Osteoblast (primary cell): ENCODE data around the gene TCIRG1. TPM values are rescaled to one million over a fixed set of nuclear protein-coding genes. Genes with fewer than 3 reads are reported as not detected.

ENCODE experiments used
- DNase-seq: peaks from one replicate; pipeline ENCODE4 v3.0.0; 2011; ENCODE audit warnings: low spot score, mixed read lengths; ENCODE audit not compliant: insufficient read length; ENCODE audit errors: missing footprints
- H2AFZ ChIP-seq: 2 replicates; pipeline ENCODE4 v1.6.0; 2011; ENCODE audit warnings: mild to moderate bottlenecking, low read length
- H3K27ac ChIP-seq: 2 replicates; pipeline ENCODE4 v1.5.1; 2011; ENCODE audit warnings: mild to moderate bottlenecking, low read depth, low read length, moderate library complexity
- H3K27me3 ChIP-seq: 2 replicates; pipeline ENCODE4 v1.6.0; 2012; ENCODE audit warnings: mild to moderate bottlenecking, control low read depth, inconsistent platforms, low read length, moderate library complexity; ENCODE audit not compliant: insufficient read depth
- H3K36me3 ChIP-seq: 2 replicates; pipeline ENCODE4 v1.5.1; 2011; ENCODE audit warnings: mild to moderate bottlenecking, low read length, control low read depth, moderate library complexity; ENCODE audit not compliant: insufficient read depth
- H3K4me1 ChIP-seq: 2 replicates; pipeline ENCODE4 v1.5.1; 2011; ENCODE audit warnings: mild to moderate bottlenecking, low read length, control low read depth, moderate library complexity; ENCODE audit not compliant: insufficient read depth
- H3K4me2 ChIP-seq: 2 replicates; pipeline ENCODE4 v1.6.0; 2011; ENCODE audit warnings: mild to moderate bottlenecking, low read length; ENCODE audit not compliant: insufficient read depth
- H3K4me3 ChIP-seq: fragments of 200-600 bp; sonication (generic); 3 replicates; pipeline ENCODE4 v1.5.1; 2012; ENCODE audit warnings: mild to moderate bottlenecking, low read length, inconsistent platforms; ENCODE audit not compliant: insufficient read depth
- H3K79me2 ChIP-seq: 2 replicates; pipeline ENCODE4 v1.6.0; 2012; ENCODE audit warnings: mild to moderate bottlenecking, low read length, control low read depth, inconsistent platforms; ENCODE audit not compliant: insufficient read depth
- H3K9me3 ChIP-seq: 2 replicates; pipeline ENCODE4 v1.5.1; 2011; ENCODE audit warnings: low read depth, low read length, control low read depth
- H4K20me1 ChIP-seq: 2 replicates; pipeline ENCODE4 v1.6.0; 2012; ENCODE audit warnings: mild to moderate bottlenecking, low read length, control low read depth; ENCODE audit not compliant: insufficient read depth
- CTCF ChIP-seq: IDR thresholded peaks from 2 replicates; pipeline ENCODE4 v1.5.1; 2011; ENCODE audit warnings: mild to moderate bottlenecking, low read depth, low read length, moderate library complexity; ENCODE audit errors: extremely low read depth
- total RNA-seq: library from RNA; depleted of rRNA; stranded (reverse); fragments of >200 nt; gene quantifications from 2 replicates; pipeline ENCODE4 v1.2.3, GENCODE V29; 2012

The TCIRG1 gene
- total RNA-seq, 1 donor = 85.4 TPM

DNA sequence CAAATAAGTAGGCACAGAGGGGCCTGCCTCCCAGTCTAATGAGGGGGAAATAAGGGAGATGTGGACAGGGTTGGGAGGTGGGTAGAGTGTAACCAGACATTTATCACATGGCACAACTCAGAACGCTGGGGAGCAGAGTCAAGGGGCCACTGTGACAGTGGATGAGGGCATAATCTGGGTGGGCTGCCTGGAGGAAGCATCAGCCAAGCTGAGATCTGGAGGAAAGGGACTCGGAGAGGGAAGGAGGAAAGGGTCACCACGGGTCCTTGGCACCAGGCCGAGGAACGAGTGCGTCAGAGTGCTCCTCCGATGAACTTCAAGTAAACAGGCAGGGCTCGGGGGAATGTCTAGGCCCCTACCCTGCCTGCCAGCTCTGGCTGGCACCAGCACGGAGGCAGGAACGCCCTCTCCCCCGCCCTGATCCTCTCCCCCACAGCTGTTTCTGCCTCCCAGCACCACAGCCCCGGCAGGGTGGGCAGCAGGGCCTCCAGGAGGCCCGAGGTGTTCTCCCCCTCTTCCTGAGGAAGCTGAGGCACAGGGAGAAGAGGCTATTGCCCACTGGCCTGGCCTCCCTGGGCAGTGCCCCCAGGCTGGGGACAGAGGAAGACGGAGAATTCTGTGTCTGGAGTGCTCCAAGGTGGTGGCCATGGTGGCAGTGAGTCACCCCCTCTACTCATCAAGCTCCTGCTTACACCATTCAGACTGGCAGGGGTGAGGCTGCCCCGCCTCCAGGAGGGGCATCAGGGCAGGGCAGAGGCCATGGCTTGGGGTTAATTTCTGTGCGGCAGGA is 24.5 kb upstream of the TCIRG1 start:
- Histone ChIP-seq H3K79me2 (peaks cover 32% of the 10 kb centered on the region), H3K4me2 (peak overlapping the region; percentile 18), H3K4me3 (peak overlapping the region; percentile 18), H3K27ac (peak overlapping the region; percentile 82), H3K27me3 (no peaks in the 10 kb centered on the region), H2AFZ (peak overlapping the region; percentile 17), H3K9me3 (no peaks in the 10 kb centered on the region), H3K36me3 (peaks cover 5% of the 10 kb centered on the region), H4K20me1 (no peaks in the 10 kb centered on the region), H3K4me1 (peaks cover 58% of the 10 kb centered on the region)
- TF ChIP-seq CTCF = no peak
- DNase-seq = peak; percentile 96

DNA sequence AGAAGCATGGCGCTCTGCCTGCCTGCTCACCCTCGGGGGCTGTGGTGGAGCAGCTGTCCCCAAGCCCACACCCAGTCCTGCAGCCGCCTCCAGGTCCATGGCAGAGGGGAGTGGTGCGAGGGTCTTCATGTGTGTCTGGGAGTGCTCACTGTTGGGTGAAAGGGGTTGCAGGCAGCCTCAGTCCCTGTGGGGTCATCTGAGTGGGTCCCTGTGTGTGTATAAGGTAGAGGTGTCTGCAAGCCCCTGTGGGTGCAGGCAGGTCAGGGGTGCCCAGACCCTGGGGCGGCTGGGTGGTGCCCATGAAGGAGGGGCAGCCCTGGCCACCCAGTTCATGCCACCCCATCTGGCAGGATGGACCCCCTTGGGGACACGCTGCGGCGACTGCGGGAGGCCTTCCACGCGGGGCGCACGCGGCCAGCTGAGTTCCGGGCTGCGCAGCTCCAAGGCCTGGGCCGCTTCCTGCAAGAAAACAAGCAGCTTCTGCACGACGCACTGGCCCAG is 23.8 kb upstream of the TCIRG1 start:
- no peak overlapping the region for H3K4me3 ChIP-seq
- no peaks in the 10 kb centered on the region for H3K9me3 ChIP-seq
- TF ChIP-seq CTCF = no peak
- peak overlapping the region; percentile 18 for H3K4me2 ChIP-seq
- peaks cover 52% of the 10 kb centered on the region for H3K4me1 ChIP-seq
- peaks cover 5% of the 10 kb centered on the region for H3K36me3 ChIP-seq
- peaks cover 32% of the 10 kb centered on the region for H3K79me2 ChIP-seq
- no peaks in the 10 kb centered on the region for H4K20me1 ChIP-seq
- H3K27me3 ChIP-seq = no peaks in the 10 kb centered on the region
- no peak for DNase-seq
- peak overlapping the region; percentile 82 for H3K27ac ChIP-seq
- no peak overlapping the region for H2AFZ ChIP-seq

DNA sequence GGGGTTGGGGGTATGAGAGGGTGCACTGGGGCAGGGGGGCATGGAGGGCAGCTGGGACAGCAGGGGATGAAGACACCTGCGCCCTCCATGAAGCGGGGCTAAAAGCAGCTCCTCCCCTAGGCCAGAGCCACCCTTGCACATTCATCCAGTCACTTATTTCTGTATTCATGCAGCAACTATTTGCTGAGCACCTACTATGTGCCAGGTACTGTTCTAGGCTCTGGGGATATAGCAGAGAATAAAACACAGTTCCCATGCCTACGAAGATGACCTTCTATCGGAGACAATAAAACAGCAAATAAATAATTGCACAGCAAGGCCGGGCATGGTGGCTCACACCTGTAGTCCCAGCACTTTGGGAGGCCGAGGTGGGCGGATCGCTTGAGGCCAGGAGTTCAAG is 23.4 kb upstream of the TCIRG1 start:
- no peaks in the 10 kb centered on the region for H3K27me3 ChIP-seq
- no peak for TF ChIP-seq CTCF
- H3K4me1 ChIP-seq = peaks cover 49% of the 10 kb centered on the region

DNA sequence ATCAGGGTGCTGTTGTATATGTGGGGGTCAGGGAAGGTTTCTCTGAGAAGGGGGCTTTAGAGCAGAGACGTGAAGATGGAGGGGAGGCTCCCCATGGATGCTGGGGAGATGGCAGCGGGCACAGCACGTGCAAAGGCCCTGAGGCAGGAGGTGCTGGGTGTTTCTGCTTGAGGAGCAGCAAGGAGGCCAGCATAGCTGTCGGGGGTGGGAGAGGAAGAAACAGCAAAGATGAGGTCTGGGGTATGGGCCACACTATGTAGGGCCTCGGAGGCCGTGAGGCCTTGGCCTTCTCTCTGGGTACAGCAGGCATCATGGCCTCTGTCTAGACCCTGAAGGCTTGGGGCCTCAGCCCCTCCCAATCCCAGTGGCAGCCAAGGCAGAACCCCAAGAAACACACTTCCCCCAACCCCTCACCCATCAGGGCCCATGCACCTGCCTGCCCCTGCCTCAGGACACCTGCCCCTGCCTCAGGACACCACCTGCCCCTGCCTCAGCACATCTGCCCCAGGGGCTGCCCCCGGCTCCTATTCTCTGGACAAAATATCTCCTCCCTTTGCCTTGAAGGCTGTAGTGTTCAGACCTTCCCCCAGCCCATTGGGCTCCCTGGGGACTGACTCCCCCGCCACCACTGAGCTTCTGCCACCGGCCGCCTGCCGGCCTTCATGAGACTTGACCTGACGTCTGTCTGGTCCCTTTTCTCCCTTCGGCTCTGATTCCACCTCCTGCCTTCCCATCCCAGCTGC is 22.5 kb upstream of the TCIRG1 start:
- Histone ChIP-seq H3K4me3 (no peak overlapping the region), H3K36me3 (peaks cover 5% of the 10 kb centered on the region), H4K20me1 (no peaks in the 10 kb centered on the region), H2AFZ (no peak overlapping the region), H3K79me2 (peaks cover 27% of the 10 kb centered on the region), H3K4me1 (peaks cover 40% of the 10 kb centered on the region), H3K4me2 (no peak overlapping the region), H3K27ac (no peak overlapping the region), H3K27me3 (no peaks in the 10 kb centered on the region), H3K9me3 (no peaks in the 10 kb centered on the region)
- no peak for TF ChIP-seq CTCF
- DNase-seq = no peak

More for the DNA sequence above, 23.4 kb upstream of the TCIRG1 start:
- Histone ChIP-seq H3K79me2 (peaks cover 32% of the 10 kb centered on the region), H3K9me3 (no peaks in the 10 kb centered on the region), H4K20me1 (no peaks in the 10 kb centered on the region), H2AFZ (no peak overlapping the region), H3K4me2 (no peak overlapping the region), H3K4me3 (no peak overlapping the region), H3K27ac (no peak overlapping the region), H3K36me3 (peaks cover 5% of the 10 kb centered on the region)
- DNase-seq = no peak
